MCF 10A (cell line): ENCODE measurements around the gene RSRP1. TPM values are rescaled to one million over a fixed set of nuclear protein-coding genes. Genes with fewer than 3 reads are reported as not detected.

ENCODE experiments used
- BruUV-seq: library from RNA; stranded (reverse); fragments of 400-500 nt; replicated peaks from 2 replicates; lab custom pipeline; 2021; lab: Mats Ljungman, UMichigan
- CTCF ChIA-PET: fragments of 300-600 bp; sonication (Branson Sonifier 250); formaldehyde crosslinking; extraction: SDS; loops from one replicate; lab custom pipeline; 2021; ENCODE audit warnings: antibody characterized with exemption, inconsistent platforms; lab: Yijun Ruan, JAX
- POLR2A ChIA-PET: fragments of 300-600, 350-650 bp; sonication (Branson Sonifier 250); formaldehyde crosslinking; extraction: SDS; loops from one replicate; lab custom pipeline; 2020; ENCODE audit warnings: antibody characterized with exemption, inconsistent platforms; lab: Yijun Ruan, JAX
- DNase-seq: peaks from one replicate; pipeline ENCODE4 v3.0.0-alpha.2; 2018; ENCODE audit not compliant: unreplicated experiment
- H3K27ac Mint-ChIP-seq: one replicate; pipeline ENCODE4 v1.8.0; 2022; ENCODE audit warnings: mild to moderate bottlenecking, low read depth, mixed read lengths; ENCODE audit not compliant: unreplicated experiment
- H3K27me3 Mint-ChIP-seq: one replicate; pipeline ENCODE4 v1.8.0; 2022; ENCODE audit warnings: mixed read lengths; ENCODE audit not compliant: insufficient read depth, unreplicated experiment
- H3K36me3 Mint-ChIP-seq: one replicate; pipeline ENCODE4 v1.8.0; 2022; ENCODE audit warnings: mild to moderate bottlenecking, moderate library complexity, mixed read lengths; ENCODE audit not compliant: insufficient read depth, unreplicated experiment
- H3K4me1 Mint-ChIP-seq: one replicate; pipeline ENCODE4 v1.8.0; 2022; ENCODE audit warnings: mixed read lengths; ENCODE audit not compliant: insufficient read depth, unreplicated experiment
- H3K4me3 Mint-ChIP-seq: one replicate; pipeline ENCODE4 v1.8.0; 2022; ENCODE audit warnings: mild to moderate bottlenecking, moderate library complexity, mixed read lengths; ENCODE audit not compliant: unreplicated experiment
- H3K9me3 Mint-ChIP-seq: one replicate; pipeline ENCODE4 v1.8.0; 2022; ENCODE audit warnings: mixed read lengths; ENCODE audit not compliant: unreplicated experiment
- CTCF ChIP-seq: fragments of 200-600 bp; IDR thresholded peaks from one replicate; pipeline ENCODE4 v1.8.0; 2022; ENCODE audit warnings: antibody characterized with exemption, mild to moderate bottlenecking; ENCODE audit not compliant: unreplicated experiment
- intact Hi-C: fragments of 100-400 bp; cut with micrococcal nuclease; formaldehyde crosslinking; loops from 2 replicates; pipeline ENCODE4 v1.14.1; 2022
- total RNA-seq: library from RNA; stranded (reverse); gene quantifications from 2 replicates; pipeline ENCODE4 v1.2.3, GENCODE V29; 2022

RSRP1 gene
- total RNA-seq, 1 experiment from 2014 or later: 77.2 TPM

- Mint-ChIP-seq H3K4me3 (no peak overlapping the region), H3K27me3 (no peaks in the 10 kb centered on the region), H3K9me3 (no peaks in the 10 kb centered on the region), H3K36me3 (no peaks in the 10 kb centered on the region), H3K4me1 (no peaks in the 10 kb centered on the region), H3K27ac (no peak overlapping the region)
- CTCF ChIA-PET: interaction anchor here (0.6 to 3.6 kb wide), 15 partner anchors 8 to 451 kb away, joined by 3 to 16 read pairs (median 5); no protein-coding TSS in a partner anchor
- DNase-seq: no peak
- POLR2A ChIA-PET: interaction anchor here (0.9 to 1.0 kb wide), 2 partner anchors 9 to 10 kb away, joined by 3 read pairs; no protein-coding TSS in a partner anchor
- intact Hi-C loops: loop anchor here (1.0 kb wide), 1 partner anchor 357 kb away; no protein-coding TSS in a partner anchor
- BruUV-seq: no TSS peak
- TF ChIP-seq CTCF: no peak
These were observed 41.5 kb downstream of the RSRP1 start for GRCh38 chr1:25205786-25206185.

DNA sequence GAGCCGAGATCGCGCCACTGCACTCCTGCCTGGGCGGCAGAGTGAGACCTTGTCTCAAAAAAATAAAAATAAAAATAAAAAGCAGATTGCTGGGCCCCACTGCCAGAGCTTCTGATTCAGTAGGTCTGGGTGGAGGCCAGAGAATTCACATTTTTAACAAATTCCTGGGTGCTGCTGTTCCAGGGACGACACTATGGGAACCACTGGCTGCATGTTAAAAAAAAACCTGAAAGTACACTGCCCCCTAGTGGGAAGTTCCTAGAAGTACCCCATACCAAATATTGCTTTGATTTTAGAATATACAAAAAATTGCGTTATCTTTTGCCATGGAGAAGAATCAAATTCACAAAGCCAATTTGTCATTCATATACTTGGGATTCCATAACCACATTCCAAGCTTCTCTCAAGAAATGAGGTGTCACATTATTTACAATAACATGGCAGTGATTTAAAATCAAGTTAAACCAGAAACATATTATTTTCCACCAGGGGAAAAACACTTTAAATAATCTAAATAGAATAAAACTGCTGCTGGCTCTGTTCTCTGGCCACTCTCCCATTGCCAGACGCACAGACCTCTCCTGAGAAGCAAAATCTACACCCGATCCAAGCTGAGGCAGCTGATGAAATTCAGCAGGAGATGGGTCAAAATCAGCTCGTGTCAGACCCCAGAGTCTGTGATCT is 42.3 kb downstream of the RSRP1 start:
- no peaks in the 10 kb centered on the region for H3K9me3 Mint-ChIP-seq
- TF ChIP-seq CTCF: peak; percentile 66
- H3K27me3 Mint-ChIP-seq: no peaks in the 10 kb centered on the region
- no TSS peak for BruUV-seq
- H3K27ac Mint-ChIP-seq: no peak overlapping the region
- ChIA-PET CTCF (interaction anchor here (0.6 to 3.6 kb wide), 32 partner anchors 9 to 1730 kb away, joined by 3 to 16 read pairs (median 4); partner anchors contain the start of gene RUNX3), POLR2A (interaction anchor here (0.5 to 1.2 kb wide), 5 partner anchors 9 to 770 kb away, joined by 3 read pairs; no protein-coding TSS in a partner anchor)
- H3K36me3 Mint-ChIP-seq: no peaks in the 10 kb centered on the region
- no peaks in the 10 kb centered on the region for H3K4me1 Mint-ChIP-seq
- no peak overlapping the region for H3K4me3 Mint-ChIP-seq
- intact Hi-C loops: loop anchor here (1.0 kb wide), 1 partner anchor 357 kb away; no protein-coding TSS in a partner anchor
- peak; percentile 51 for DNase-seq

DNA sequence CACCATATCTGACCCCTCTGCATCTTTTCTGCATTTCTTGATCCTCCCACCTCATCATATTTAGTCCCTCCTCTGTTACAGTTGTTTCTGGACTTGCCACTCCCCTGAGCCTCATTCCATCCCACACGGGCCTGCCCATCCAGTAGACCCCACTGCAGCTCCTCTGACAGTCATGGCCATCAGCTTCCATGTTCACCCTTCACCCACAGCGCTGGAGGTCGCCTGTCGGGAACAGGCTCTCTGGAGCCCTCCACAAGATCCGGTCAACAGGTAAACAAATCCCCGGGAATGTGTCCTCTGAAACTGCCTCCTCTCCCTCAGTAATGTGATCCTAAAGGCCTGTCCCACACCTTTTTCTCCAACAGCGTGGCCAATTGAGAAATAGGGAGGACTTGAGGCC is 46.2 kb downstream of the RSRP1 start:
- Mint-ChIP-seq H3K36me3 (no peaks in the 10 kb centered on the region), H3K9me3 (no peaks in the 10 kb centered on the region), H3K27me3 (peaks cover 11% of the 10 kb centered on the region), H3K27ac (no peak overlapping the region), H3K4me3 (no peak overlapping the region), H3K4me1 (peaks cover 7% of the 10 kb centered on the region)
- DNase-seq: no peak
- CTCF ChIA-PET: interaction anchor here (1.6 kb wide), 1 partner anchor 353 kb away, joined by 7 read pairs; no protein-coding TSS in a partner anchor
- POLR2A ChIA-PET: no interaction called here
- intact Hi-C loops: no loop called here
- BruUV-seq: no TSS peak
- TF ChIP-seq CTCF: no peak

DNA sequence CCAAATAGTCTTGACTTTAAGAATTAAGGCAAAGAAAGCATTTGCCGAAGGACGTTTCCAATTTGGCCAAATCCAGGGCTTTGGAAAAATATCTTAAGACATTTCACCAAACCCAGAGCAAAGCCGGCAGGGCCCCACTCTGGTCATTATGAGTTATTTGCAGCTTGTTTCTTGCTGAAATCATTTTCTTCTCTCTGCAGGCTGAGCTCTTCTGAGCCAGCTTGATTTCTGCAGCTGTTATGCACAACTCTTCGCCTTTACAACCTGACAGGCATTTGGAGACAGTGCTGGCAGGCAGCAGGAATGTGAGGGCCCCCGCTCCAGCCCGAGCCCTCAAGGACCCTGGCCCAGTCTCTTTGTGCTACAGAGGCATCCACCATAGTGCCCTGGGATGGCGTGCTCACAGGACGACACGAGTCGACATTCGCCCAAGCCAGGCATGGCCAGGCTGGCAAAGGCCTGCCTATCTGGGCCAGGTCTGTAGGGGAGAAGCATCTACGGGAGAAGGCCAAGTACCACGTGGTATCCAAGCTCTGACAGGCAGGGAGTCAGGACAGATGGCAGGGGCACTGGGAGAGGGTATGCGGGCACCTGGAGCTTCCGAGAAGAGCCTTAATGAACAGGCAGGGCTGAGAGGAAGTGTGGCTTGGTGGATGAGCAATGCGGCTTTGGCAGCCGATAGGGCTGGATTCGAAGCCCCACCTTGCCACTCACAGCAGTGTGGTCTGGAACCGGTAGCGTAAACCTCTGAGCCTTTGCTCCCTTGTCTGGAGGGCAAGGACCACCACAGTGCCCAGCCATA is 47.2 kb downstream of the RSRP1 start:
- Mint-ChIP-seq H3K4me1 (peaks cover 7% of the 10 kb centered on the region), H3K4me3 (no peak overlapping the region), H3K27ac (no peak overlapping the region), H3K36me3 (no peaks in the 10 kb centered on the region), H3K27me3 (peaks cover 11% of the 10 kb centered on the region), H3K9me3 (no peaks in the 10 kb centered on the region)
- POLR2A ChIA-PET: no interaction called here
- no peak for DNase-seq
- no TSS peak for BruUV-seq
- intact Hi-C loops: no loop called here
- CTCF ChIA-PET: interaction anchor here (0.6 to 1.6 kb wide), 3 partner anchors 348 to 637 kb away, joined by 3 to 7 read pairs (median 3); no protein-coding TSS in a partner anchor
- no peak for TF ChIP-seq CTCF
